ENCODE measurements around the gene TBCD. TPM values are rescaled to one million over a fixed set of nuclear protein-coding genes. Genes with fewer than 3 reads are reported as not detected.
"Not testable (repeated sequence)": the region's sequence is repeated elsewhere in the genome, so short reads cannot be mapped to it uniquely, and the experiment has no call there.

The TBCD gene
- polyA plus RNA-seq, 4 donors, result 54.4 to 90.7 (median 68.7) TPM

DNA sequence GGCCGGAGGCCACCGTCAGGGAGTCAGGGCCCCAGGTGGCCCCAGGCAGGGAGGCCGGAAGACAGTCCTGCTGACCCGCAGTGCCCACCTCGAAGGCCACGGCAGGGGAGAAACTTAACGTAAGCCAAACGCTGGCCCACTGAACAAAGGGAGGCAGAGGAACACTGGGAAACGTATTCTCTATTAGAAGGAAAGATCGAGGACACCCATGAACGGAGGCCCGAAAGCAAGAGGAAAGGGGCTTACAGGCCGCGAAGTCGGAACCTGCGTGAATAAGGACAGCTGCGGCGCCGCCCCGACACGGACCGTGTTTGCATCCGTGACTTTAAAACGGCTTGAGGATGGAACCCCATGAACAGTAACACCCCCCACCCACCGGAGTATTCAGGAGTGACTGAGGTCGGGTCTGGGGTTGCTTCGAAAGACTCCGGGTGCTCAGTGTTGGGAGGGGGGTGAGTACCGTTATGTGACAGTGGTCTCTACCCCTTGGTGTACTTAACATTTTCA is 225.2 kb downstream of the TBCD start:
- DNase-seq (ENCODE audit: low read depth in 4 of 4, low spot score in 3 of 4), result no peak

DNA sequence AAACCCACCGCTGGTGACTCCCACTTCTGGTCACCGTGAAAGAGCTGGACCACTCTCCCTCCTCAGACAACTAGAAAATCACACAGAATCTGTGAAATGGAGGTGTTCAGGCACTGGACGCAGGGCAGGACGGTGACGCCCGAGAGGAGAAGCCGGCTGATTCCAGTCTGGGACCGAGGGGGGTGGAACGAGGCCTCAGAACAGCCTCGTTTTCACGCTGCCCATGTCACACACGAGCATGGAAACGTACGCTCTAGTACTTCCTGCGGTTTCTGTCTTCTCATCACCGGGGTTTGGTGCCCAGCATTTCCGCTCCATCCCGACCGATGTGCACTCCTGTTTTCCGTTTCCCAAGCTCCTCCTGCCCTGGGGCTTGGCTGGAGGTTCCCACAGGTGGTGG is 225.7 kb downstream of the TBCD start:
- DNase-seq (ENCODE audit: low read depth in 4 of 4, low spot score in 3 of 4), result no peak

DNA sequence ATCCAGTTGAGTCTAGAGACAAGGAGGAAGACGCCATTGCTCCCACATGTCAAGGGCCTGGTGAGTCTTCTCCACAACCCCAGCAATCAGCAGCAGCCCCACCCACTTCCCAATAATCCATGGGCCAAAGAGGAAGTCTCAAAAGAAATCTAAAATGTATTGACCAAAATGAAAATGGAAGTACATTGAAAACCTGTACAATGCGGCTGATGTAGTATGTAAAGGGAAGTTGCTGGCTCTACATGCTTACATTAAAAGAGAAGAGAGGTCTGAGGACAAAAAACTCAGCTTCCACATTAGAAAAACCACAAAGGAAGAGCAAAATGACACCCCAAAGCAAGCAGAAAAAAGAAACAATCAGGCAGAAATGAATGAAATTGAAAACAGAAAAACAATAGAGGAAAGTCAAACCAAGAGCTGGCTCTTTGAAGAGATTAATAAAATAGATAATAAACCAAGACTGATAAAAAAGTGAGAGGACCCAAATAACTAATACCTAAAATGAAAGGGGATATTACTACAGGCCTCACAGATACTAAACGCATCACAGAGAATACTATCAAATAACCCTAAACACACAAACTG is 227.0 kb downstream of the TBCD start:
- no peak for DNase-seq (ENCODE audit: low read depth in 4 of 4, low spot score in 3 of 4)

DNA sequence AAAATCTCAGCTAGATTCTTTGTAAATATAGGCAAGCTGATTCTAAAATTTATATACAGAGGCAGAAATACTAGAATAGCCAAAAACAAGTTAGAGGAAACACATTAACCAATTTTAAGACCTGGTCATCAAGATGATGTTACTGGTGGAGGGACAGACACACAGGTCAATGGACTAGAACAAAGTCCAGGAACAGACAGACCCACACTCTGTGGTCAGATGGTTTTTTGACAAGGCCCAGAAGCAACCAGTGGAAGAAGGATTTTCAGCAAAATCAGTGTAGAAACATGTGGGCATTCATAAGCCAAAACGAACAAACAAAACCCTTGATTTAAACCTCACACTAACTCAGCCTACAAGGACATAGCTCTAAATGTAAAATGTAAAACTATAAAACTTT is 227.9 kb downstream of the TBCD start:
- no peak for DNase-seq (ENCODE audit: low read depth in 4 of 4, low spot score in 3 of 4)

DNA sequence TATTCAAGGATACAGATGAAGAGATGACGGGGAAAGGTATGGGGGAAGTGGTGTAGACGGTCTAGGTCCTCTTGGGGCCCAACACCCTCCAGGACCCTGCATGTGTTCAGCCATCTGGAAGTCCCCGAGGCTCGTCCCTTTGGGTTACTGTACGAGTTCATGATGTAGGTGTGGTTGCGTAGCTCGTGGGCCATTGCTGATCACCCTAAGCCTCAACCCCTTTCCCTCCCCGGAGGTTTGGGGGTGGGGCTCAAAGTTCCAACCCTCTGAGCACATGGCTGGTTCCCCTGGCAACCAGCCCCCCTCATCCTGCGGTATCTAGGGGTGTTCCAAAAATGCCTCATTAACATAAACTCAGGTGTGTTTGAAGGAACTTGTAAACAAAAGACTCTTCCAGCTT is 228.8 kb downstream of the TBCD start:
- DNase-seq (ENCODE audit: low read depth in 4 of 4, low spot score in 3 of 4), result no peak

DNA sequence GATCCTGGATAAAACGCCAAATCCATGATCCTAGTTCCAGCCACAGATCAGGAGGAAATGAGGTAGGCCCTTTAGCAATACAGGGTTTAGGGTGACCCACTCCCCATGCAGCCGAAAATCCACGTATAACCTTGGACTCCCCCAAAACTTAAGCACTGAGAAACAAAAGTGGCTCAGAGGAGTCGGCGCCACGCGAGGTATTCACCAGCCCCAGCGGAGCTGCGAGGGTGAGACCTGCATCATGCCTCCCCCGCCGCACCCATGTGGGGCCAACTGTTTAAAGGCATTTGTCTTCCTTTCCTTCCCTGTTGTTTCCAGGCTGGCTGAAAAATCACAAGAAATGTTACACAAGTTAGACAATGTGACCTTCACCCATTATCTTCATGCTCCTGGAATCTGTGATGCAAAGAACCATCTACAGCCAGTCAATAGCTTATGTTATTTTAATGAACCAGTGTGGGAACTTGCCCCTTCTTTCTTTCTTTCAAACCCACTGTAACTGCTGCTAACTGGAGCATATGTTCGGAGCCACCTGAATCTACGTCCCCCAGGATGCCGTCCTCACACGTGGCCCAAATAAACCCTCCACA is 229.4 kb downstream of the TBCD start:
- DNase-seq (ENCODE audit: low read depth in 4 of 4, low spot score in 3 of 4), result no peak

DNA sequence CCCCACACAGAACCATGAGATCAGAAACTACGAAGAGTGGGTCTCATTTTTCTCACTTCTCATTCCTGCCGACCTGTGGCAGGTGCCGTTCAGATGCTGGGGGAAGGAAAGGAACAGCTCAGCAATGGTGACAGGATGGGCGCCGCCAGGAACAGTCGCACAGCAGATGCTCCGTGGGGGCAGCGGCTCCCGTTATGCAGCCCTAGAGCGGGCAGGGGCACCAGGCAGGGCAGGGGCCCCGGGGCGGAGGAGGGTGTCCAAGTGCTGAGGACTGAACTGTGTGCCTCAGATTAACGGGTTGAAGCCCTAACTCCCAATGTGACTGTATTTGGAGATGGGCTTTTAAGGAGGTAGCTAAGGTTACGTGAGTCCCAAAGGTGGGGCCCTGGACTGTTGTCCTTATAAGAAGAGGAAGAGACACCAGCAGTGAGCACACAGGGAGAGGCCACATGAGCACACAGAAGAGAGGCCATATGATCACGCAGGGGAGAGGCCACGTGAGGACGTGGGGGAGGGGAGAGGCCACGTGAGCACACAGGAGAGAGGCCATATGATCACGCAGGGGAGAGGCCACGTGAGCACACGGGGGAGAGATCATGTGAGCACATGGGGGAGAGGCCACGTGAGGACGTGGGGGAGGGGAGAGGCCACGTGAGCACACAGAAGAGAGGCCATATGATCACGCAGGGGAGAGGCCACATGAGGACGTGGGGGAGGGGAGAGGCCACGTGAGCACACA is 231.8 kb downstream of the TBCD start:
- DNase-seq (ENCODE audit: low read depth in 4 of 4, low spot score in 3 of 4), result no peak

DNA sequence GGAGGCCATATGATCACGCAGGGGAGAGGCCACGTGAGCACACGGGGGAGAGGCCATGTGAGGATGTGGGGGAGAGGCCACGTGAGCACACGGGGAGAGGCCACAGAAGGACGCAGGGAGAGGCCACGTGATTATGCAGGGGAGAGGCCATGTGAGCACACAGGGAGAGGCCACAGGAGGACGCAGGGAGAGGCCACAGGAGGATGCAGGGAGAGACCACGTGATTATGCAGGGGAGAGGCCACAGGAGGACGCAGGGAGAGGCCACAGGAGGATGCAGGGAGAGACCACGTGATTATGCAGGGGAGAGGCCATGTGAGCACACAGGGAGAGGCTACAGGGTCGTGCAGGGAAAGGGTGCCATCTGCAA is 232.4 kb downstream of the TBCD start:
- DNase-seq (ENCODE audit: low read depth in 4 of 4, low spot score in 3 of 4), result not testable (repeated sequence)

DNA sequence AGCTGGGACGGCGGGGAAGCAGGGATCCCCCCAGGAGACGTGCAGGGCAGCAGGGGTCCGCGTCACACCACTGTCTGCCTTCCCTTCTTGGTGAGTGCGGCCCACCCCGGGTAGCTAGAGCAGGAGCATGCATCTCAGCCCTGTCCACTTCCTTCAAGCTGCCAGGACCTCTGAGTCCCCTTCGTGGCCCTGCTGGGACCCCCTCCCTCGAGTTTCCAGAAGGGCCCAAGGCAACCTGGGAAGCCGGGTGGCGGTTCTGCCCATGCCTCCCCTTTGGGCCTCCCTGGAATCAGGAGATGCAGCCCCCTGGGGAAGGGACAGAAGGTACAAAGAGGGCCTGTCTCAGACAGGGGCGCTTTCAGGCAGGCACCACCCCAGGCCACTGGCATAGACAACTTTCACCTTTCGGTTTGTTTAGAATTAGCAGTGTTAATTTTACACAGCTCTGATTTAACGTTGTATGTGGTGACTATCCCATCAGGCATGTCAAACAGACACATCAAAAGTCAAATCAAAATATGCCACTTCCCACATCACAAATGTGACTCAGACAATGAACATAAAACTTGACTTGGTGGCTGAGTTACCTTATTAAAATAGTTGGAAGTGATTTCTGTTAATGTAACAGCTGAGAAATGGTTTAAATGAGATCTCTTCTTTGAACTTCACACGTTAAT is 233.0 kb downstream of the TBCD start:
- no peak for DNase-seq (ENCODE audit: low read depth in 4 of 4, low spot score in 3 of 4)

DNA sequence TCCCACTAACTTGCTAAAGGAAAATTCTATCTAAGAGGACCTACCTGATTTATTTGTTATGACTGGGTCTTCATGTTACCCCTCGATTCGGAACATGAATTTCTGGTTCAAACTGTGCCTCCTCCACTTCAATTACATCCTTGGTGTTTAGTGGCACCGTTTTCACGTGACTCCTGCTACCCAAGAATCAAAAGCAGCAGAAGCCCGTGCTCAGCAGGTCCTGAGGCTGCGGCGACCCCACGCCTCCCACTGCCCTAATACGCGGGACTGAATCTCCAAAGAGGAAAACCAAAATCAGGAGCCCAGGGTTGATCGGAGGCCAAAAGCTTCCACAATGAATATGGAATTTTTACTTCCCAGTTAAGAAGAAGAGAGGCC is 233.6 kb downstream of the TBCD start:
- DNase-seq (ENCODE audit: low read depth in 4 of 4, low spot score in 3 of 4), result peak in 1 of 4 donors; percentile 51

DNA sequence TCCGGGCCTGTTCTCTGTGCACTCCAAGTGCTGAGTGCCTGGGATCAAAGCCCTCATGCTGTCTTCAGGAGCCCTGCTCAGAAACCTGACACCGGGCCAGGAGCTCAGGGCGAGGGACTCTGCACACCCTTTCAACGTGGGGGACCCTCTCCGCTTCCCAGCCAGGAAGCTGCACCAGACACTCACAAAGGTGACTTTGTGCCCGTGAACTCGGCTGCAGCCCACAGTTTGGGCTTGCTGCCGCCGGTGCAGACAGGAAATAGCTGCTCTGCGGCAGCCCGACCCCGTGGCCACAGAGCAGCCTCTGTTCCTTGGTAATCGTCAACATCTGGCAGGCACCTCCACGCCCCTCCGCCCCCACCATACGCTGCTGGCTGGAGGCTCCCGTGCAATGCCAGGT is 234.1 kb downstream of the TBCD start:
- DNase-seq (ENCODE audit: low read depth in 4 of 4, low spot score in 3 of 4), result peak in 1 of 4 donors; percentile 50

DNA sequence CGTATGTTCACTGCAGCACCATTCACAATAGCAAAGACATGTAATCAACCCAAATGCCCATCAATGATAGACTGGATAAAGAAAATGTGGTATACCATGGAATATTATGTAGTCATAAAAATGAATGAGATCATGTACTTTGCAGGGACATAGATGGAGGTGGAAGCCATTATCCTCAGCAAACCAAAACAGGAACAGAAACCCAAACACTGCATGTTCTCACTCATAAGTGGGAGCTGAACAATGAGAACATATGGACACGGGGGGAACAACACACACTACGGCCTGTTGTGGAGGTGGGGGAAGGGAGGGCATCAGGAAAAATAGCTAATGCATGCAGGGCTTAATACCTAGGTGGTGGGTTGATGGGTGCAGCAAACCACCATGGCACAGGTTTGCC is 237.2 kb downstream of the TBCD start:
- not testable (repeated sequence) for DNase-seq (ENCODE audit: low read depth in 4 of 4, low spot score in 3 of 4)

DNA sequence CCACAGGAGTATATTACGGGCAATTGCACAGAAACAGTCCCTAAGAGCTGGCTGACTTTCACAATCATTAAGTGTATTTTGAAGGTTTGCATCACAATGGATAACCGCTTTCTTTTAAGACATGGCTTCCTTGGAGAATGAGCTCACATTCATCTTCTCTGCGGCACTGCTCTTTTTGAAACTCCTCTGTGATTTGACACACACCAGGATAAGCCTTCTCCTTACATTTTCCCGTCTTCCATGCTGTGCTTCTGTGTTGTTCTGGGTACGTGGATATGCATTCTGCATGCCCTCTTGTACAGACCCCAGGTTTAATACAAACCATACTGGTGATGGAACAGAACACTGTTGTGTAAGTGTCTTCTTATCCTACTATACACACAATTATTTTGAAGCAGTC is 238.0 kb downstream of the TBCD start:
- DNase-seq (ENCODE audit: low read depth in 4 of 4, low spot score in 3 of 4), result no peak

DNA sequence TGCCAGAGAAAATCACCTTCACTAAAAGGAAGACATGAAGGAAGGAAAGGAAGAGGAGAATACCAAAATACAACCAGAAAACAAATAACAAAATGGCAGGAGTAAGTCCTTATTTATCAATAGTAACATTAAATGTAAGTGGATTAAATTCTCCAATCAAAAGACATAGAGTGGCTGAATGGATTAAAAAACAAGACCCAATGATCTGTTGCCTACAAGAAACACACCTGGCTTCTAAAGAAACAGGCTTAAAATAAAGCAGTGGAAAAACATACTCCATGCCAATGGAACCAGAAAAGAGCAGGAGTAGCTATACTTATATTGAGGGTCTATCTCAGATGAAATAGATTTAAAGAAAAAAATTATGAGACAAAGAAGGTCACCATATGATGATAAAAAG is 241.1 kb downstream of the TBCD start:
- DNase-seq (ENCODE audit: low read depth in 4 of 4, low spot score in 3 of 4), result no peak

Other genes starting within 250 kb of the TBCD start
- gene FOXK2, start 232.3 kb upstream of the TBCD start, polyA plus RNA-seq (ENCODE audit: insufficient read length in 4 of 4), result 10 to 100 TPM; 39.6 to 44.6 (median 42.0) TPM
- gene WDR45B, start 103.6 kb upstream of the TBCD start, polyA plus RNA-seq (ENCODE audit: insufficient read length in 4 of 4), result 100 to 1,000 TPM in 1 of 4 donors, 10 to 100 TPM in 3; 86.2 to 104 (median 96.5) TPM
- gene RAB40B, start 53.4 kb upstream of the TBCD start, polyA plus RNA-seq (ENCODE audit: insufficient read length in 4 of 4), result 10 to 100 TPM; 16.9 to 24.1 (median 18.1) TPM
- 10 to 100 TPM; 43.0 to 48.9 (median 47.4) TPM for gene FN3KRP, start 35.4 kb upstream of the TBCD start, polyA plus RNA-seq (ENCODE audit: insufficient read length in 4 of 4)
- gene FN3K, start 16.4 kb upstream of the TBCD start, polyA plus RNA-seq (ENCODE audit: insufficient read length in 4 of 4), result 10 to 100 TPM; 13.5 to 34.4 (median 25.7) TPM
- 1 to 10 TPM in 3 of 4 donors, under 1 TPM in 1; 0.30 to 2.5 (median 1.6) TPM for gene ZNF750, start 88.0 kb downstream of the TBCD start, polyA plus RNA-seq (ENCODE audit: insufficient read length in 4 of 4)

Measured in left renal pelvis (tissue), 4 donors.